Keratinocyte (primary cell): ENCODE measurements around the gene SHROOM1. TPM values are rescaled to one million over a fixed set of nuclear protein-coding genes. Genes with fewer than 3 reads are reported as not detected.

Experiments
- DNase-seq: peaks from one replicate; pipeline ENCODE4 v3.0.0-alpha.2; 2011; ENCODE audit warnings: low read depth, missing footprints, low spot score
- FAIRE-seq: peaks from 2 replicates; lab custom pipeline; 2011; peaks lifted over from hg19 to GRCh38; lab: Jason Lieb, UNC
- H2AFZ ChIP-seq: 2 replicates; pipeline ENCODE4 v1.6.0; 2012; ENCODE audit warnings: low read length, control low read depth, inconsistent platforms; ENCODE audit not compliant: control insufficient read depth
- H3K27ac ChIP-seq: 2 replicates; pipeline ENCODE4 v1.5.1; 2011; ENCODE audit warnings: low read length; ENCODE audit not compliant: control insufficient read depth, insufficient read depth
- H3K27me3 ChIP-seq: 3 replicates; pipeline ENCODE4 v1.6.0; 2011; ENCODE audit warnings: low read length; ENCODE audit not compliant: control insufficient read depth, insufficient read depth; ENCODE audit errors: extremely low read depth
- H3K36me3 ChIP-seq, 2 experiments: 2 replicates in 1 of 2; 3 replicates in 1 of 2; pipeline ENCODE4 v1.5.1; 2011; ENCODE audit warnings: low read length in 2 of 2, mild to moderate bottlenecking in 1 of 2; ENCODE audit not compliant: control insufficient read depth in 2 of 2, insufficient read depth in 2 of 2; ENCODE audit errors: extremely low read depth in 1 of 2
- H3K4me1 ChIP-seq: 3 replicates; pipeline ENCODE4 v1.5.1; 2011; ENCODE audit warnings: low read length; ENCODE audit not compliant: control insufficient read depth, insufficient read depth; ENCODE audit errors: extremely low read depth
- H3K4me2 ChIP-seq: 3 replicates; pipeline ENCODE4 v1.6.0; 2011; ENCODE audit warnings: low read depth, low read length; ENCODE audit not compliant: control insufficient read depth, insufficient read depth; ENCODE audit errors: extremely low read depth
- H3K4me3 ChIP-seq, 3 experiments: fragments of 200-600 bp in 1 of 3; sonication (generic) in 1 of 3; 2 replicates in 2 of 3; 3 replicates in 1 of 3; pipeline ENCODE4 v1.5.1; 2011 to 2016; ENCODE audit warnings: low read length in 3 of 3, mild to moderate bottlenecking in 3 of 3, control low read depth in 2 of 3, inconsistent platforms in 1 of 3, low read depth in 1 of 3, mixed read lengths in 1 of 3, mixed run types in 1 of 3, moderate library complexity in 1 of 3; ENCODE audit not compliant: control insufficient read depth in 2 of 3, insufficient read depth in 2 of 3; ENCODE audit errors: extremely low read depth in 1 of 3
- H3K79me2 ChIP-seq: 2 replicates; pipeline ENCODE4 v1.6.0; 2012; ENCODE audit warnings: low read length; ENCODE audit not compliant: control insufficient read depth, insufficient read depth
- H3K9ac ChIP-seq: 3 replicates; pipeline ENCODE4 v1.6.0; 2011; ENCODE audit warnings: low read length; ENCODE audit not compliant: control insufficient read depth, insufficient read depth; ENCODE audit errors: extremely low read depth
- H3K9me1 ChIP-seq: 3 replicates; pipeline ENCODE4 v1.6.0; 2011; ENCODE audit warnings: low read length; ENCODE audit not compliant: control insufficient read depth, insufficient read depth; ENCODE audit errors: extremely low read depth
- H3K9me3 ChIP-seq: 2 replicates; pipeline ENCODE4 v1.5.1; 2012; ENCODE audit warnings: low read depth, low read length; ENCODE audit not compliant: control insufficient read depth
- H4K20me1 ChIP-seq: 3 replicates; pipeline ENCODE4 v1.6.0; 2011; ENCODE audit warnings: low read length; ENCODE audit not compliant: control insufficient read depth, insufficient read depth; ENCODE audit errors: extremely low read depth
- EZH2 ChIP-seq: IDR thresholded peaks from one replicate; pipeline ENCODE4 v1.6.1; 2012; ENCODE audit warnings: inconsistent platforms, mild to moderate bottlenecking, low read length, moderate library complexity
- dilution Hi-C: fragments of 300-500 bp; cut with MboI; formaldehyde crosslinking; loops from one replicate; pipeline ENCODE4 v1.7.0; 2020; ENCODE audit warnings: low sequenced_read_pairs; ENCODE audit not compliant: extremely low pct_ligation_motif_present
- polyA plus RNA-seq, 5 experiments: library from polyadenylated mRNA; depleted of rRNA in 3 of 5; stranded (reverse) in 3 of 5; stranded (forward) in 1 of 5; unstranded in 1 of 5; fragments of >200 nt; gene quantifications; 1 replicate in 1 of 5; 2 replicates in 3 of 5; 3 replicates in 1 of 5; pipeline versions ENCODE4 v1.2.1 to v1.2.3, GENCODE V29; 2011 to 2012; ENCODE audit warnings: missing spikeins in 2 of 5, low read depth in 1 of 5, low replicate concordance in 1 of 5
- TF ChIP-seq, protein P1 (sequence below), 3 experiments: IDR thresholded peaks in 1 of 3; conservative IDR thresholded peaks in 1 of 3; optimal IDR thresholded peaks in 1 of 3; 2 replicates in 2 of 3; 3 replicates in 1 of 3; pipeline versions ENCODE3 to v1.5.1; 2011; ENCODE audit warnings: low read length in 3 of 3, mild to moderate bottlenecking in 3 of 3, moderate library complexity in 2 of 3, control low read depth in 1 of 3, inconsistent platforms in 1 of 3; ENCODE audit not compliant: insufficient read depth in 2 of 3; ENCODE audit errors: extremely low read depth in 1 of 3

SHROOM1 gene
- polyA plus RNA-seq, 1 donor (not counting 4 experiments of a cell fraction or from before 2014, with no cell fraction given) = 0.25 TPM

DNA sequence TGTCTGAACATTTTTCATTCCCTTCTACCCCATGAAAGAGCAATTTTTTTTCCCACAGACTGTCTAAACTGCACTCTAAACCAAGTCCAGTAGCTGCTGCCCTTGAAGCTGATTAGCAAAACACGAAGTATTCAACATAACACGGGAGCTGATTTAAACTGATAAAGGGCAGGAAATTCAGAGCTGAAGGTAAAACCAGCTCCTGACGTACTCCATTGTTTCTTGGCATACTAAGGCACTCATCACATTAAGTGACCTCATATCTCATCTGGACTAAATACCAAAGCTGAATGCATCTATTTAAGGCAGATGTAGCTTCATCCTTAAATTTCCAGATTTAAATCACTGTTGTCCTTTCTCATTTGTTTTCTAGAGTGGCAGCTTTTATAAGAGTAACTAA lies 23.9 kb upstream of the SHROOM1 start:
- H3K4me3 ChIP-seq = no peak overlapping the region
- no peaks in the 10 kb centered on the region for H3K79me2 ChIP-seq
- H3K9me3 ChIP-seq = no peaks in the 10 kb centered on the region
- H4K20me1 ChIP-seq = no peaks in the 10 kb centered on the region
- no peak overlapping the region for H2AFZ ChIP-seq
- FAIRE-seq (no peak), DNase-seq (no peak)
- TF ChIP-seq, protein P1, sequence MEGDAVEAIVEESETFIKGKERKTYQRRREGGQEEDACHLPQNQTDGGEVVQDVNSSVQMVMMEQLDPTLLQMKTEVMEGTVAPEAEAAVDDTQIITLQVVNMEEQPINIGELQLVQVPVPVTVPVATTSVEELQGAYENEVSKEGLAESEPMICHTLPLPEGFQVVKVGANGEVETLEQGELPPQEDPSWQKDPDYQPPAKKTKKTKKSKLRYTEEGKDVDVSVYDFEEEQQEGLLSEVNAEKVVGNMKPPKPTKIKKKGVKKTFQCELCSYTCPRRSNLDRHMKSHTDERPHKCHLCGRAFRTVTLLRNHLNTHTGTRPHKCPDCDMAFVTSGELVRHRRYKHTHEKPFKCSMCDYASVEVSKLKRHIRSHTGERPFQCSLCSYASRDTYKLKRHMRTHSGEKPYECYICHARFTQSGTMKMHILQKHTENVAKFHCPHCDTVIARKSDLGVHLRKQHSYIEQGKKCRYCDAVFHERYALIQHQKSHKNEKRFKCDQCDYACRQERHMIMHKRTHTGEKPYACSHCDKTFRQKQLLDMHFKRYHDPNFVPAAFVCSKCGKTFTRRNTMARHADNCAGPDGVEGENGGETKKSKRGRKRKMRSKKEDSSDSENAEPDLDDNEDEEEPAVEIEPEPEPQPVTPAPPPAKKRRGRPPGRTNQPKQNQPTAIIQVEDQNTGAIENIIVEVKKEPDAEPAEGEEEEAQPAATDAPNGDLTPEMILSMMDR (optimal IDR thresholded peaks at IDR 0.05 in 1 of 3, IDR thresholded peaks at IDR 0.05 in 1 of 3, conservative IDR thresholded peaks at IDR 0.05 in 1 of 3; ENCODE audit: extremely low read depth in 1 of 3, insufficient read depth in 2 of 3, low read length in 3 of 3) = no peak
- TF ChIP-seq EZH2 = no peak
- H3K4me1 ChIP-seq = no peaks in the 10 kb centered on the region
- no peaks in the 10 kb centered on the region for H3K36me3 ChIP-seq
- no peak overlapping the region for H3K9ac ChIP-seq
- H3K4me2 ChIP-seq = no peak overlapping the region
- dilution Hi-C loops = no loop called here
- no peak overlapping the region for H3K27ac ChIP-seq
- H3K27me3 ChIP-seq = no peaks in the 10 kb centered on the region
- H3K9me1 ChIP-seq = no peaks in the 10 kb centered on the region

DNA sequence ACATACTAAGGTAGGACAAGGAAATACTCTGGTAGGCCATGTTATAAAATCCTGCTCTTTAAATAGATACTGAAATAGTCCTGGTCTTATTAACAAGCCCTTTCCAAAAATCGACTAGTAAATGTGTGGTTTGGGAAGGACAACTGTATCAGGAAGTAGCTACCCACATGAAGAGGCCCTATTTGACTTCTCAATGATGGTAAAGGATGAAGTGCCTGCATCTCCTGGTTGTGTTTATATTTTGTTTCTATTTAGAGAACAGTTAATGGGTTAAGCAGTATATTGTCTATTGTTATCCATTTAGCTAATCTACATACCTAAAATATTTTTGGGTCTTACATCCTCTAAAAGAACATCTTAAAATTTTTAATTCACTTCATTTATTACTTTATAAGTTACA lies 23.3 kb upstream of the SHROOM1 start:
- no peak overlapping the region for H3K27ac ChIP-seq
- dilution Hi-C loops = no loop called here
- no peak overlapping the region for H3K9ac ChIP-seq
- DNase-seq = no peak
- no peak overlapping the region for H2AFZ ChIP-seq
- H3K9me3 ChIP-seq = no peaks in the 10 kb centered on the region
- no peak overlapping the region for H3K4me2 ChIP-seq
- no peaks in the 10 kb centered on the region for H3K36me3 ChIP-seq
- no peaks in the 10 kb centered on the region for H3K27me3 ChIP-seq
- no peaks in the 10 kb centered on the region for H4K20me1 ChIP-seq
- H3K79me2 ChIP-seq = no peaks in the 10 kb centered on the region
- FAIRE-seq = no peak
- no peaks in the 10 kb centered on the region for H3K4me1 ChIP-seq
- H3K9me1 ChIP-seq = no peaks in the 10 kb centered on the region
- no peak for TF ChIP-seq EZH2
- TF ChIP-seq, protein P1 (optimal IDR thresholded peaks at IDR 0.05 in 1 of 3, IDR thresholded peaks at IDR 0.05 in 1 of 3, conservative IDR thresholded peaks at IDR 0.05 in 1 of 3; ENCODE audit: extremely low read depth in 1 of 3, insufficient read depth in 2 of 3, low read length in 3 of 3) = no peak
- H3K4me3 ChIP-seq = no peak overlapping the region
